Activated CD4-positive, alpha-beta T cell treated with anti-CD3 and anti-CD28 coated beads, Interleukin-2, amount 10 ng/mL, durations not matched to agents 7 days and 5 days (primary cell): ENCODE results near the gene FNTB. TPM values are rescaled to one million over a fixed set of nuclear protein-coding genes. Genes with fewer than 3 reads are reported as not detected.

Source experiments
- CTCF ChIA-PET: fragments of 350-600 bp; sonication (Branson Sonifier 250); formaldehyde crosslinking; loops from one replicate; lab custom pipeline; 2021; ENCODE audit warnings: antibody characterized with exemption; lab: Charles Lee
- POLR2A ChIA-PET: fragments of 350-600 bp; sonication (Branson Sonifier 250); formaldehyde crosslinking; loops from one replicate; lab custom pipeline; 2021; ENCODE audit warnings: antibody characterized with exemption; lab: Charles Lee
- DNase-seq: peaks from one replicate; pipeline ENCODE4 v3.0.0-alpha.2; 2020
- H3K27ac Mint-ChIP-seq: one replicate; pipeline ENCODE4 v1.8.0; 2021; ENCODE audit warnings: mild to moderate bottlenecking, moderate library complexity, mixed read lengths
- H3K27me3 Mint-ChIP-seq: one replicate; pipeline ENCODE4 v1.8.0; 2021; ENCODE audit warnings: mixed read lengths
- H3K36me3 Mint-ChIP-seq: one replicate; pipeline ENCODE4 v1.8.0; 2021; ENCODE audit warnings: low read depth, mixed read lengths
- H3K4me1 Mint-ChIP-seq: one replicate; pipeline ENCODE4 v1.8.0; 2021; ENCODE audit warnings: mixed read lengths
- H3K4me3 Mint-ChIP-seq: one replicate; pipeline ENCODE4 v1.8.0; 2021; ENCODE audit warnings: mild to moderate bottlenecking, moderate library complexity, mixed read lengths
- H3K9me3 Mint-ChIP-seq: one replicate; pipeline ENCODE4 v1.8.0; 2021; ENCODE audit warnings: mixed read lengths
- total RNA-seq, 2 experiments: library from RNA; stranded (reverse); gene quantifications; one replicate each; pipeline ENCODE4 v1.2.3, GENCODE V29; 2021

The FNTB gene
- total RNA-seq, 2 experiments from 2014 or later: 16.7 to 21.4 TPM

DNA sequence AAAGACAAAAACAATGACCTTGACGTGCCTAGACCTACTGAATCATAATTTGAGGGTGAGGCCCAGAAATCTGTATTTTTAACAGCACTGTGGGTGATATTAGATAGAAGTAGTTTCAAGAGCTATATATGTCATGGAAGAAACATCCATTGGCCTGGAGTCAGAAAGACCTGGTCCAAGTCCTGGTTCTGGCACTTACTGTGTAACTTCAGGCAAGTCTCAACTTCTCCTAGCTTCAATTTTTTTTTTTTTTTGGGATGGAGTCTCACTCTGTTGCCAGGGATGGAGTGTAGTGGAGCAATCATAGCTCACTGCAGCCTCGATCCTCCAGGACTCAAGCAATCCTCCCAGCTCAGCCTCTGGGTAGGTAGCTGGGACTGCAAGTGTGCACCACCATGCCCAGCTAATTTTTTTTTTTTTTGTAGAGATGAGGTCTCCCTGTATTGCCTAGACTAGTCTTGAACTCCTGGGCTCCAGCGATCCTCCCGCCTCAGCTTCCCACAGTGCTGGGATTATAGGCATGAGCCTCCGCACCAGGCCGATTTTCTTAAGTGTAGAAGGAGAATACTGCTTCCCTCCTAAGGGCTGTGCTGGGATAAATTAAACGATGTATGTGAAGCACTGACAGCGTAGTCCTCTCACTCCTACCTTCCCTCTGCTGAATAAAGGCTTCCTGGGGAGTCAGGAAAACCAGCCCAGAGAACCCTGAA lies 29.8 kb upstream of the FNTB start:
- DNase-seq: no peak
- CTCF ChIA-PET: interaction anchor here (0.6 to 1.5 kb wide), 8 partner anchors 9 to 944 kb away, joined by 3 to 4 read pairs (median 3); no protein-coding TSS in a partner anchor
- Mint-ChIP-seq H3K4me1 (peaks cover 5% of the 10 kb centered on the region), H3K27ac (peak overlapping the region; percentile 22), H3K36me3 (no peaks in the 10 kb centered on the region), H3K27me3 (no peaks in the 10 kb centered on the region), H3K4me3 (no peak overlapping the region), H3K9me3 (no peaks in the 10 kb centered on the region)
- POLR2A ChIA-PET: no interaction called here

DNA sequence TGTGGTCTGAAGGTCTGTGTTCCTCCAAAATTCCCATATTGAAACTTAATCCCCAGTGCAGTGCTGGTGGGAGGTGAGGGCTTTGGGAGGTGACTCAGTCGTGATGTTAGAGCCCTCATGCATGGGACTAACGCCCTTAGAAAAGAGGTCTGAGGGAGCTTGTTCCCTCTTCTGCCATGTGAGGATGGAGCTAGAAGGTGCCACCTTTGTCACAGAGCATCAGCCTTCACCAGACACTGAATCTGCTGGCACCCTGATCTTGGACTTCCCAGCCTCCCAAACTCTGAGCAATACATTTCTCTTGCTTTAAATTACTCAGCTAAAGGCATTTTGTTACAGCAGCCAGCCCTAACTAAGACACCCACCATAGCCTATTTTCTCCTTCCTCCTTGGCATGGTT lies 28.5 kb upstream of the FNTB start:
- Mint-ChIP-seq H3K36me3 (no peaks in the 10 kb centered on the region), H3K9me3 (no peaks in the 10 kb centered on the region), H3K27me3 (no peaks in the 10 kb centered on the region), H3K4me3 (no peak overlapping the region), H3K4me1 (no peaks in the 10 kb centered on the region), H3K27ac (no peak overlapping the region)
- POLR2A ChIA-PET: no interaction called here
- no peak for DNase-seq
- CTCF ChIA-PET: no interaction called here

DNA sequence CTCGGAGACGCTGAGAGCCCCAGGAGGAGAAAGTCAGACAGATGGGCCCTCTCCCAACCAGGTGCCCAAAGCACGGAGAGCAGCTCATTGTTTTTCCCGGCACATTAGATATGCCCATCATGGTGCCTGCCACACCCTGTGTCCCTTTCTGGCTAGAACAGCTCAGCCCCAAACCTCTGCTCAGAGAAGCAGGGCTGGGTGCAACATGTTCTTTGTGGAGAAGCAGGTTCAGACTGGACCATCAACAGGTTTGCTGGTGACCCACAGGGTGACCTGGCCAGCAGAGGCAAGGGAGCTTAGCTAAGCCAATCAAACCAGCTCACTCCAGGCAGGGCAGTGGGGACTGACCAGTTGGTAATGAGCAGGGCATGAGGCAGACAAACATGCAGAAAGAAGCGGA lies 28.0 kb upstream of the FNTB start:
- no peaks in the 10 kb centered on the region for H3K27me3 Mint-ChIP-seq

DNA sequence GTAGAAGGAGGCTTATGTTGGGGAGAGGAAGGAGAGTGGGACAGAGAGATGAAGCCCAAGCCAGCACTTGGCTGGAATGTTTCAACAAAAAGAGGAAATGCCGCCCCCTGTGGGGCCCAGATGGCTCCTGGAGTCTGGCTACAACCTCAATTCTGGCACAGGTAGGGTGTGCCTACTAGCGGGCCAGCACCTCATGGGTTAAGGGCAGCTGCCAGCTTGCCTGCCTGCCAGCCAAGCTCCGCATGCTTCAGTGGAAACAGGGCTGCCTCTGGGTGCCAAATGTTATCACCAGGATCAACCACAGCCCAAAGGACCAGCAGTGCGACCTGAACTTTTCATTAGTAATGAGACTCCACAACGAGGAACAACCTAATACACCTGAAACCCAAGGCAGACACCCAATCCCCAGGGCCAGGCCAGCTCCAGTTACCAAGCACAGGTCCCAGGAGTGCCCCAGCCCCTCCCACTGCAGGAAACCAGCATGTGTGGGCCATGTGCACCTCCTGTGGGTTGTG lies 25.9 kb upstream of the FNTB start:
- Mint-ChIP-seq H3K4me3 (no peak overlapping the region), H3K36me3 (no peaks in the 10 kb centered on the region), H3K4me1 (no peaks in the 10 kb centered on the region), H3K9me3 (no peaks in the 10 kb centered on the region), H3K27ac (no peak overlapping the region), H3K27me3 (no peaks in the 10 kb centered on the region)
- DNase-seq: no peak
- ChIA-PET CTCF (interaction anchor here (0.8 to 1.6 kb wide), 3 partner anchors 15 to 26 kb away, joined by 3 read pairs; partner anchors contain the start of gene FNTB), POLR2A (no interaction called here)

More for the DNA sequence above, 28.0 kb upstream of the FNTB start:
- no peaks in the 10 kb centered on the region for H3K9me3 Mint-ChIP-seq
- ChIA-PET CTCF (interaction anchor here (0.6 kb wide), 2 partner anchors 135 to 295 kb away, joined by 3 to 4 read pairs; no protein-coding TSS in a partner anchor), POLR2A (no interaction called here)
- H3K4me3 Mint-ChIP-seq: no peak overlapping the region
- no peaks in the 10 kb centered on the region for H3K36me3 Mint-ChIP-seq
- no peak overlapping the region for H3K27ac Mint-ChIP-seq
- H3K4me1 Mint-ChIP-seq: no peaks in the 10 kb centered on the region
- no peak for DNase-seq

DNA sequence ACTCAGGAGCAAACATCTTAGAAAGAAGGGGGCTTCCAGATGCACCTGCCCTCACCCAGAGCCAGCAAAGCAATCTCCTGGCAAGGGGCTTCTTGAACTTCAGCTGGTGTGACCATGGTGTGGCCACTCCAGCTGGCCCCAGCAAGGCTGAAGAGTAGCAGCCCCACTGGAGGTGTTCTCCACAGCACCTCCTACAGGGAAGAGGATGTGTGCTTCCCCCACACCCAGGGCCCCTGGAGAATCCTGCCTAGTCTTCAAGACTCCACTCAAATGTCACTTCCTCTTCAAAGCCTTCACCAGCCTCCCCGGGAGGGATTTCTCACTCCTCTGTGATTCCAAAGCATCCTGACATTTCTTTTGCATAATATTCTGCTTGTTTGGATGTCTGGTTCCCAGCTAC lies 23.1 kb upstream of the FNTB start:
- ChIA-PET POLR2A (no interaction called here), CTCF (no interaction called here)
- Mint-ChIP-seq H3K4me3 (no peak overlapping the region), H3K36me3 (no peaks in the 10 kb centered on the region), H3K27me3 (no peaks in the 10 kb centered on the region), H3K27ac (no peak overlapping the region), H3K9me3 (no peaks in the 10 kb centered on the region), H3K4me1 (no peaks in the 10 kb centered on the region)
- no peak for DNase-seq

DNA sequence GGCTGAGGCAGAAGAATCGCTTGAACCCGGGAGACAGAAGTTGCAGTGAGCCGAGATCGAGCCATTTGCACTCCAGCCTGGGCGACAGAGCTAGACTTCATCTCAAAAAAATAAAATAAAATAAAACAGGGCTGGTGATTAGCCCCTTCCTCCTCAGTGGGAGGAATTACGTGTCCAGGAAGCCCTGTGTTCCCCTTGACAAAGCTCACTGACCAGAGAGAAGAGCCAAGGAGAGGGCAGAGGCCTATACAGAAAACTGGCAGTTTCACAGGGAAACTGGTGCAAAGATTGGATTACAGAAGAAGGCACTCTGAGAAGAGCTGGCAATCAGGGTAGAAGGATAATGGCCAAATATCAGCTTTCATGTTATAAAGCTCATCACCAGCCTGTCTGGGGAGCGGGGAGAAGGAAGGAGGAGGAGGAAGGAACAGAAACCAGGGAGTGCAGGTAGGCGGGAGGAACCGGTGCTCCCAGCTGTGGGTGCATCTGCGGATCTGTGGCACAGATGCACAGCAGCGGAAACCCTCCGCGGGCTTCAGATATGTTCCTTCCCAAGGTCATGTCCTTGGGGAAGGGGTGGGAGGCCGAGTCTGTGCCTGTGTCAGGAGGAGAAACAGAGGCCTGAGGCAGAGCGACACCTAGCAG lies 21.2 kb upstream of the FNTB start:
- H3K4me1 Mint-ChIP-seq: peaks cover 3% of the 10 kb centered on the region
- H3K4me3 Mint-ChIP-seq: no peak overlapping the region
- CTCF ChIA-PET: interaction anchor here (0.6 to 0.9 kb wide), 2 partner anchors 13 to 382 kb away, joined by 3 read pairs; no protein-coding TSS in a partner anchor

DNA sequence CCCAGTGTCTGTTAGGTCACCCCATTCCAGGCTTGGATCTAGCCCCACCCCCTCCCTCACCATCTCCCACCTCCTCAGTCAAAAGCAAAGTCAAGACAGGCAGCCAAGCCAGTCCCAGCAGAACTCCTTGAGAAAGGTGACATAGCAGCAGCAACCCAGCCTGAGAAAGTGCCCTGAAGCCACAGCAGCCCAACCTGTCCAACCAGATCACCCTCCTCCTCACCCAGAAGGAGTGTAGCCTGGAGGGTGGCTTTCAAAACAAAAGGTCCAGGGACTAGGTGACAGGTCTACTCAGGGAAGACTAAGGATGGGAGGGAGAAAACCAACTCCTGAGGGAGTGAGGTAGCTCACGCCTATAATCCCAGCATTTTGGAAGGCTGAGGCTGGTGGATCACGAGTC lies 19.7 kb upstream of the FNTB start:
- Mint-ChIP-seq H3K9me3 (no peaks in the 10 kb centered on the region), H3K36me3 (no peaks in the 10 kb centered on the region), H3K4me1 (peaks cover 9% of the 10 kb centered on the region), H3K27me3 (no peaks in the 10 kb centered on the region), H3K27ac (no peak overlapping the region), H3K4me3 (no peak overlapping the region)
- POLR2A ChIA-PET: interaction anchor here (0.6 kb wide), 1 partner anchor 11 kb away, joined by 3 read pairs; no protein-coding TSS in a partner anchor
- no peak for DNase-seq
- CTCF ChIA-PET: no interaction called here

More for the DNA sequence above, 21.2 kb upstream of the FNTB start:
- no peak overlapping the region for H3K27ac Mint-ChIP-seq
- no peaks in the 10 kb centered on the region for H3K27me3 Mint-ChIP-seq
- H3K9me3 Mint-ChIP-seq: no peaks in the 10 kb centered on the region
- no peaks in the 10 kb centered on the region for H3K36me3 Mint-ChIP-seq
- POLR2A ChIA-PET: no interaction called here
- DNase-seq: no peak

DNA sequence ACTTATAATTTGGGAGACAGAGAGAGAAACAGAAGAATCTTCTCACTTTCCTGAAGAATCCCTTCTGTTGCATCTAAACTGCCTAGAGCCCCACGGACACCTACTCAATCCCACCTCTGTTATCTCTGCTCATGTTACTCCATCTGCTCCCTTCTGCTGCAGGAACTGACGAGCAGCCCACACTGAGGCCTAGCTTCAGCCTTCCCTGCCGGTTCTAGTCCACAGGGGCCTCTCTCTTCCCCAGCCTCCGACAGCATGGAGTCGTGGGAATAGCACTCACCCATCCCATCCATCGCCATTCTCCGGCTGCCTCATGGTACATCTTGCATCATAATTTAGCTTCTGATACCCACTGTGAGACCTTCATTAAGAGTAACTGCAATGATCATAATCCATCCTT lies 18.5 kb upstream of the FNTB start:
- Mint-ChIP-seq H3K9me3 (no peaks in the 10 kb centered on the region), H3K27ac (no peak overlapping the region), H3K4me1 (peaks cover 13% of the 10 kb centered on the region), H3K36me3 (no peaks in the 10 kb centered on the region), H3K4me3 (no peak overlapping the region), H3K27me3 (no peaks in the 10 kb centered on the region)
- no peak for DNase-seq
- ChIA-PET CTCF (no interaction called here), POLR2A (no interaction called here)

DNA sequence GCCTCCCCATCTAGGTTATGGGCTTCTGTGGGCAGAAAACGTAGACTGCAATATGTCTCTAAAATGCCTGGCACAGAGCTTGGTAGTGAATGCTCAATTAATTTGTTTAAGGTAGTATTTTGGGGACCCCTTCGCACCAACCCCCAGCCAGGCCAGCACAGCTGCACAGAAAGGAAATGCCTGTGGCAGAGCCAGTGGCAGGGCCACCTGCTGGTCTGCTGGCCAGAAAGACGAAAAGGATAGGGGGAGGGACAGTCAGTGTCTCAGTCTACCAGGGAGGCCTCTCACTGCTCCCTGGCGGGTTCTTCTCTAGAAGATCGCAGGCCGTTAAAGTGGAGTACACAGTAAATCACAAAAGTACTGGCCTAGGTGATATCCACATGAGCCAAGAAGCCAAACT lies 18.0 kb upstream of the FNTB start:
- H3K4me3 Mint-ChIP-seq: no peak overlapping the region
- H3K27ac Mint-ChIP-seq: no peak overlapping the region
- DNase-seq: no peak
- H3K36me3 Mint-ChIP-seq: no peaks in the 10 kb centered on the region
- no peaks in the 10 kb centered on the region for H3K9me3 Mint-ChIP-seq
- POLR2A ChIA-PET: no interaction called here
- CTCF ChIA-PET: no interaction called here
- peaks cover 13% of the 10 kb centered on the region for H3K4me1 Mint-ChIP-seq
- H3K27me3 Mint-ChIP-seq: no peaks in the 10 kb centered on the region

DNA sequence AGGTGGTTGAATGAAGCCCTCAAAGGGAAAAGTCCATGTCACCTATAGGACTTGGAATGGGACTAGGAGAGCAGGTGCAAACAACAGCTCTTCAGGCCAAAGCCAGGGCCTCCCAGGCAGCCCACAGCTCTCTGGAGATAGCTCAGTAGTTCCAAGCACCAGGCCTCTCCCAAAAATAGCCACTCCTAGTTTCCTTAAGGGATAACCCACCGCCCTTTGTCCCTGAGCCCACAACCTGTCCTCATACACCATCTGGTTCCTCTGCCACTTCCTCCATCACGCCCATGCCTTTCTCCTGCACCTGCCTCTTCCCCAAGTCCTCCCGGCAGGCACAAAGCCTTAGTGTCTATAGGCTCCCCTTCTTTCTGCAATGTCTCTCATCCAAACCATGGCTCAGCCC lies 16.7 kb upstream of the FNTB start:
- no peaks in the 10 kb centered on the region for H3K36me3 Mint-ChIP-seq
- H3K4me3 Mint-ChIP-seq: peak overlapping the region; percentile 2

DNA sequence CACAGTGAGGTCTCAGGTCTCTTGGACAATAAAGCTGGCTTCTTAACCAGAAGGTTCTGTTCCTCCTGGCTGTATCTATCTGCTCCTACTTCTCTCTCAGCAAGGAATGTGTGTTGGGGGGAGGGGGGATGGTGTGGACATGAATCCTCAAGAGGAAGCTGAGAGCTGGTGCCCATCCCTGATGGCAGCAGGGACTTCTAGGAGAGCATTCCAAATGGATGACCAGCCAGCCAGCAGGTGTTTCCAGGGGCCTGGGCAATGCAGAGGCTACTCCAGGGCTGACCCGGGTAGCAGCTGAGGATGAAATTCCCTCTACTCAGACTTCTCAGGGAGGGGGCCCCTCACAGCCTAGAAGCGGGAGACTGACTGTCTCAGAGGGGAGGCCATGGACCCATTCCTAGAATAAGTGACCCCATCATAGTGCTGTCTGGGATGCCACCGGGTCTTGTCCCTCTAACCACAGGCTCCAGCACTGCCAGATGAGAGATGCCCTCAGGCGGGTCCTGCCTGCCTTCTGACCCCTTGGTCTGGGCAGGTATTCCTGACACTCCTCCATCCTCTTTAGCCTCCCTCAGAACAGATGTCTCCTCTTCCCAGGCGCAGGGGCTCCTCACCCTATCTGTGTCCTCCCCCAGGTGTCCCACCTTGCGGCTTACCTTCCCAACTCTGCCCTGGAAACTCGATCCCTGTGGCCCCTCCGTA lies 15.8 kb upstream of the FNTB start:
- H3K4me3 Mint-ChIP-seq: peak overlapping the region; percentile 71
- H3K9me3 Mint-ChIP-seq: no peaks in the 10 kb centered on the region
- ChIA-PET CTCF (interaction anchor here (0.7 to 1.9 kb wide), 5 partner anchors 11 to 91 kb away, joined by 3 to 7 read pairs (median 6); no protein-coding TSS in a partner anchor), POLR2A (no interaction called here)
- no peaks in the 10 kb centered on the region for H3K36me3 Mint-ChIP-seq
- H3K4me1 Mint-ChIP-seq: peaks cover 13% of the 10 kb centered on the region
- DNase-seq: no peak
- H3K27ac Mint-ChIP-seq: peak overlapping the region; percentile 71
- H3K27me3 Mint-ChIP-seq: peaks cover under 1% of the 10 kb centered on the region

More for the DNA sequence above, 16.7 kb upstream of the FNTB start:
- DNase-seq: no peak
- Mint-ChIP-seq H3K27me3 (no peaks in the 10 kb centered on the region), H3K9me3 (no peaks in the 10 kb centered on the region), H3K27ac (no peak overlapping the region), H3K4me1 (peaks cover 13% of the 10 kb centered on the region)
- CTCF ChIA-PET: interaction anchor here (0.7 to 1.9 kb wide), 4 partner anchors 12 to 25 kb away, joined by 3 to 7 read pairs (median 6); no protein-coding TSS in a partner anchor
- POLR2A ChIA-PET: no interaction called here

DNA sequence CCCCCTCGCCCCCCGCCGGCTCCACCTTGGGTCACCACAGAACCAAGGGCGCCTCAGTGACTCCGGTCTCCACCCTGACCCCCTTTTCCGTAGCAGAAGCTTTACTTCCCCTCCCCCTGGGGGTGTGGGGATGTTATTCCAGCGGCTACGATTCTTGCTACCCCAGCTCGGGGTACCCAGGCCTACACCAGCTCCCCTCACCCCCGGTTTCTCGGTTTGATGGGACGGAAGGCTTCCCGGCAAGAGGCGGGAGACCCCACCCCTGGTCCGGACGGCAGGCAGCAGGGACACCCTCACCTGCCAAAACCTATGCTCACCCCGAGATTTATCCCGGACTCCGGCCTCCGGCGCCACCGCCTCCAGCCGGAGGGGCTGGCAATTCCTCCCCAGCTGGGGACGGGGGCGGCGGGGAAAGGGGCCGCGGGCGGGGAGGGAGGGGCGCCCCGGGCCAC lies 15.2 kb upstream of the FNTB start:
- DNase-seq: no peak
- ChIA-PET POLR2A (no interaction called here), CTCF (interaction anchor here (0.7 to 1.4 kb wide), 2 partner anchors 60 to 91 kb away, joined by 3 read pairs; no protein-coding TSS in a partner anchor)
- Mint-ChIP-seq H3K36me3 (no peaks in the 10 kb centered on the region), H3K4me1 (peaks cover 13% of the 10 kb centered on the region), H3K9me3 (no peaks in the 10 kb centered on the region), H3K27ac (peak overlapping the region; percentile 71), H3K27me3 (peaks cover 3% of the 10 kb centered on the region), H3K4me3 (peak overlapping the region; percentile 71)
